ENCODE measurements around the gene GADL1. TPM values are rescaled to one million over a fixed set of nuclear protein-coding genes. Genes with fewer than 3 reads are reported as not detected.

GADL1 gene
- total RNA-seq, 1 experiment from 2014 or later = not detected

- no peaks in the 10 kb centered on the region for H3K79me2 ChIP-seq (ENCODE audit: insufficient read depth, low read length)
- no peak overlapping the region for H3K9ac ChIP-seq (ENCODE audit: low read length)
- no peak overlapping the region for H2AFZ ChIP-seq (ENCODE audit: low read depth, low read length, poor library complexity, severe bottlenecking)
- TF ChIP-seq EZH2phosphoT487 (IDR thresholded peaks at IDR 0.05; ENCODE audit: borderline replicate concordance) (no peak), EGR1 (IDR thresholded peaks at IDR 0.05; ENCODE audit: low read depth) (no peak), SP1 (IDR thresholded peaks at IDR 0.05; ENCODE audit: low read depth) (no peak), SRF (IDR thresholded peaks at IDR 0.05; ENCODE audit: low read depth) (no peak), FOSL1 (IDR thresholded peaks at IDR 0.05; ENCODE audit: low read depth) (no peak), JUND (IDR thresholded peaks at IDR 0.05) (no peak), ATF3 (IDR thresholded peaks at IDR 0.05) (no peak), SIN3A (IDR thresholded peaks at IDR 0.05; ENCODE audit: low read depth) (no peak), CBX3 (IDR thresholded peaks at IDR 0.05; ENCODE audit: low read depth) (no peak)
- H3K27me3 ChIP-seq (ENCODE audit: insufficient read depth, low read length) = no peaks in the 10 kb centered on the region
- BruUV-seq (replicated peaks) = no TSS peak
- no peak overlapping the region for H3K4me3 ChIP-seq (replicated peaks in 1 of 2; ENCODE audit: low read depth in 1 of 2, low read length in 2 of 2)
- POLR2A ChIA-PET = no interaction called here
- CTCF ChIA-PET = no interaction called here
- ATAC-seq (no peak), DNase-seq (ENCODE audit: low read depth, low spot score) (no peak)
- no peaks in the 10 kb centered on the region for H3K36me3 ChIP-seq (ENCODE audit: control insufficient read depth in 1 of 2, insufficient read depth in 2 of 2, low read length in 2 of 2)
- no peak overlapping the region for H3K27ac ChIP-seq (ENCODE audit: low read depth, low read length)
- H3K9me2 ChIP-seq (ENCODE audit: insufficient read depth) = no peaks in the 10 kb centered on the region
- H3K4me1 ChIP-seq (ENCODE audit: control insufficient read depth in 1 of 2, insufficient read depth in 2 of 2, low read length in 2 of 2) = no peaks in the 10 kb centered on the region
- intact Hi-C loops (cut with micrococcal nuclease) = no loop called here
- RAD21 ChIA-PET (ENCODE audit: low non-redundant PET in 1 of 2, low total read pairs in 2 of 2, uncharacterized antibody in 2 of 2, unreplicated experiment in 2 of 2) = no interaction called here
- no peaks in the 10 kb centered on the region for H3K9me3 ChIP-seq (ENCODE audit: control insufficient read depth in 1 of 2, insufficient read depth in 1 of 2, low read depth in 1 of 2, low read length in 2 of 2)
- no peak overlapping the region for H3K4me2 ChIP-seq (ENCODE audit: low read length)
- H4K20me1 ChIP-seq (ENCODE audit: insufficient read depth) = no peaks in the 10 kb centered on the region
Measured at GRCh38 chr3:30915782-30916181, 21.3 kb upstream of the GADL1 start.

GRCh38 chr3:30914696-30915095 is 20.2 kb upstream of the GADL1 start:
- no peak overlapping the region for H2AFZ ChIP-seq (ENCODE audit: low read depth, low read length, poor library complexity, severe bottlenecking)
- H3K9ac ChIP-seq (ENCODE audit: low read length) = no peak overlapping the region
- intact Hi-C loops (cut with micrococcal nuclease) = no loop called here
- POLR2A ChIA-PET = no interaction called here
- ATAC-seq (no peak), DNase-seq (ENCODE audit: low read depth, low spot score) (no peak)
- no peak for TF ChIP-seq EGR1 (IDR thresholded peaks at IDR 0.05; ENCODE audit: low read depth)
- TF ChIP-seq MAX (IDR thresholded peaks at IDR 0.05) = no peak
- no peak for TF ChIP-seq POLR2AphosphoS5 (IDR thresholded peaks at IDR 0.05; ENCODE audit: low read depth, low read length)
- no peak for TF ChIP-seq SRF (IDR thresholded peaks at IDR 0.05; ENCODE audit: low read depth)
- no peak for TF ChIP-seq JUND (IDR thresholded peaks at IDR 0.05)
- no peak for TF ChIP-seq ATF3 (IDR thresholded peaks at IDR 0.05)
- H3K9me3 ChIP-seq (ENCODE audit: control insufficient read depth in 1 of 2, insufficient read depth in 1 of 2, low read depth in 1 of 2, low read length in 2 of 2) = no peaks in the 10 kb centered on the region
- BruUV-seq (replicated peaks) = no TSS peak
- H3K4me1 ChIP-seq (ENCODE audit: control insufficient read depth in 1 of 2, insufficient read depth in 2 of 2, low read length in 2 of 2) = no peaks in the 10 kb centered on the region
- no peaks in the 10 kb centered on the region for H3K27me3 ChIP-seq (ENCODE audit: insufficient read depth, low read length)
- RAD21 ChIA-PET (ENCODE audit: low non-redundant PET in 1 of 2, low total read pairs in 2 of 2, uncharacterized antibody in 2 of 2, unreplicated experiment in 2 of 2) = no interaction called here
- no peak overlapping the region for H3K27ac ChIP-seq (ENCODE audit: low read depth, low read length)
- H3K36me3 ChIP-seq (ENCODE audit: control insufficient read depth in 1 of 2, insufficient read depth in 2 of 2, low read length in 2 of 2) = no peaks in the 10 kb centered on the region
- H3K79me2 ChIP-seq (ENCODE audit: insufficient read depth, low read length) = no peaks in the 10 kb centered on the region
- no peak overlapping the region for H3K4me2 ChIP-seq (ENCODE audit: low read length)
- no peaks in the 10 kb centered on the region for H4K20me1 ChIP-seq (ENCODE audit: insufficient read depth)
- H3K9me2 ChIP-seq (ENCODE audit: insufficient read depth) = no peaks in the 10 kb centered on the region
- CTCF ChIA-PET = no interaction called here
- H3K4me3 ChIP-seq (replicated peaks in 1 of 2; ENCODE audit: low read depth in 1 of 2, low read length in 2 of 2) = no peak overlapping the region
